Right atrium auricular region (tissue), 2 donors: Measurements from ENCODE around the gene FCN3. TPM values are rescaled to one million over a fixed set of nuclear protein-coding genes. Genes with fewer than 3 reads are reported as not detected.
A peak's percentile ranks its signal among the peaks of the same experiment; 100 is the strongest.

Source experiments
- DNase-seq: peaks from one replicate; pipeline ENCODE4 v3.0.0-alpha.2; 2019; ENCODE audit warnings: low spot score
- H3K27ac ChIP-seq, 2 donors: fragments of 200-600 bp; sonication (generic); 1 replicate in 1 of 2; 2 replicates in 1 of 2; pipeline ENCODE4 v1.5.1; 2016 to 2019
- H3K27me3 ChIP-seq, 2 donors: fragments of 200-600 bp; sonication (generic); one replicate each; pipeline versions ENCODE4 v1.5.1 to v1.6.0; 2017 to 2019
- H3K36me3 ChIP-seq: fragments of 200-600 bp; sonication (generic); one replicate; pipeline ENCODE4 v1.5.1; 2016
- H3K4me1 ChIP-seq, 2 donors: fragments of 200-600 bp; sonication (generic); one replicate each; pipeline versions ENCODE4 v1.5.1 to v1.6.0; 2017 to 2019
- H3K4me3 ChIP-seq, 2 donors: fragments of 200-600 bp; sonication (generic); 1 replicate in 1 of 2; 2 replicates in 1 of 2; pipeline ENCODE4 v1.5.1; 2017 to 2019; ENCODE audit warnings: mild to moderate bottlenecking in 1 of 2, moderate library complexity in 1 of 2
- H3K9me3 ChIP-seq, 2 donors: fragments of 200-600 bp; sonication (generic); one replicate each; pipeline ENCODE4 v1.5.1; 2019
- total RNA-seq, 2 donors: library from RNA; depleted of rRNA; stranded (reverse); fragments of >200 nt; gene quantifications; one replicate each; pipeline ENCODE4 v1.1.0, GENCODE V29; 2016
- TF ChIP-seq, protein P1 (sequence below), 2 donors: fragments of 200-600 bp; sonication (generic); IDR thresholded peaks; one replicate each; pipeline ENCODE4 v1.5.1; 2019; ENCODE audit warnings: antibody characterized with exemption in 2 of 2

The FCN3 gene
- total RNA-seq, 2 donors from 2014 or later: 21.1 to 36.6 TPM

DNA sequence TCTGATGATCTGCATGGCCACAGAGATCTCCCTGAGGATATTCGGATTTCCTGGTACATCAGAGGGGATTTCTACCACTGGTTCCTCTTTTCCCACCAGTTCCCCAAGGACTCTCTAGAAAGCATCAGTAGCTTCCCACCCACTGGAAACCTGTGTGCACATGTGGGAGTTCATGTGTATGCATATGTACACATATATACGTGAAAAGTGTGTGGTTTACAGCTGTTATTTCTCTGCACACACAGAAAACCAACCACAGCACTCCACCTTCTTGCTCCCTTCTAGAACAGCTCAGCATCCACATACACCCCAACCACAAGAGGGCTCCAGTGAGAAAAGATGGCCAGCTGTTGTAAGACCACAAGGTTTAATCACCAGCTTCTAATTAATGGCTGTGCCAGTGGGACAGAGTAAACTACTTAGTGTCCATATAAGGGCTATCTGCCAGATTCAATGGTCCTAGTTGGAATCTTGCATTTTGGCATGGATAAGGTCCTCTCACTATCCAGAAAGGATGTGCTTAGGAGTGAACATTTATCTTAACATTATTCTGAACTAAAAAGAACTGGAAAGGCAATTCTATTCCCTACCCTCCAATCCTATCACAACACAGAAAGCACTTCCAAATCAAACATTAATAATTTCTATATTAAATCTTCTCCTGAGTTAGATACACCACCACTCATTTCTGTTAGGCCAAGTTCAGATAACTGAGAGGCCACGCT, 41.9 kb upstream of the FCN3 start:
- TF ChIP-seq, protein P1, sequence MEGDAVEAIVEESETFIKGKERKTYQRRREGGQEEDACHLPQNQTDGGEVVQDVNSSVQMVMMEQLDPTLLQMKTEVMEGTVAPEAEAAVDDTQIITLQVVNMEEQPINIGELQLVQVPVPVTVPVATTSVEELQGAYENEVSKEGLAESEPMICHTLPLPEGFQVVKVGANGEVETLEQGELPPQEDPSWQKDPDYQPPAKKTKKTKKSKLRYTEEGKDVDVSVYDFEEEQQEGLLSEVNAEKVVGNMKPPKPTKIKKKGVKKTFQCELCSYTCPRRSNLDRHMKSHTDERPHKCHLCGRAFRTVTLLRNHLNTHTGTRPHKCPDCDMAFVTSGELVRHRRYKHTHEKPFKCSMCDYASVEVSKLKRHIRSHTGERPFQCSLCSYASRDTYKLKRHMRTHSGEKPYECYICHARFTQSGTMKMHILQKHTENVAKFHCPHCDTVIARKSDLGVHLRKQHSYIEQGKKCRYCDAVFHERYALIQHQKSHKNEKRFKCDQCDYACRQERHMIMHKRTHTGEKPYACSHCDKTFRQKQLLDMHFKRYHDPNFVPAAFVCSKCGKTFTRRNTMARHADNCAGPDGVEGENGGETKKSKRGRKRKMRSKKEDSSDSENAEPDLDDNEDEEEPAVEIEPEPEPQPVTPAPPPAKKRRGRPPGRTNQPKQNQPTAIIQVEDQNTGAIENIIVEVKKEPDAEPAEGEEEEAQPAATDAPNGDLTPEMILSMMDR (IDR thresholded peaks at IDR 0.05): peak; percentile 43 to 73
- H3K27ac ChIP-seq: peak overlapping the region; percentile 38 to 73
- H3K4me3 ChIP-seq: no peak overlapping the region
- peaks cover 3 to 66% of the 10 kb centered on the region in 2 donors for H3K4me1 ChIP-seq
- H3K36me3 ChIP-seq: peaks cover 63% of the 10 kb centered on the region
- no peaks in the 10 kb centered on the region for H3K9me3 ChIP-seq
- H3K27me3 ChIP-seq: no peaks in the 10 kb centered on the region
- DNase-seq: no peak

DNA sequence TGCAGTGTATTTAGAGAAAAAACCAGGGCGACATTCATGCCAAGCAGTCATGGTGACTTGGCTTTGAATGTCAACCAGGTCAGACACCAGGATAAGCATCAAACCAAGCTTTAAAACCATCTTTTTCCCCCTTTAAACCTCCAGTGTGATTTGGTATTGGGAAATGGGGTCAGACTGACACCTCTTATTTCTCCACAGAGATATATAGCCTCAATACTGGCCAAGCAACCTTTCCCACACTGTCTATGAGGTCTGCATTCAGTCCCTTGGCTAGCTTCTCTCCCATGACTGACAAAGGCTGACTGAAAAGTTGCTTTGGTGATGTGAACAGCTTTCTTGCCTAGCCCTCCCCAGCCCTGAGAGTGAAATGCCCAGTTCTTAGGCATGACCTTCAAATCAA, 39.5 kb upstream of the FCN3 start:
- Histone ChIP-seq H3K27ac (peak overlapping the region; percentile 79 to 80), H3K36me3 (peaks cover 86% of the 10 kb centered on the region), H3K27me3 (no peaks in the 10 kb centered on the region), H3K9me3 (no peaks in the 10 kb centered on the region), H3K4me1 (peaks cover 3 to 46% of the 10 kb centered on the region in 2 donors), H3K4me3 (no peak overlapping the region)
- TF ChIP-seq, protein P1 (IDR thresholded peaks at IDR 0.05): no peak
- DNase-seq: no peak

DNA sequence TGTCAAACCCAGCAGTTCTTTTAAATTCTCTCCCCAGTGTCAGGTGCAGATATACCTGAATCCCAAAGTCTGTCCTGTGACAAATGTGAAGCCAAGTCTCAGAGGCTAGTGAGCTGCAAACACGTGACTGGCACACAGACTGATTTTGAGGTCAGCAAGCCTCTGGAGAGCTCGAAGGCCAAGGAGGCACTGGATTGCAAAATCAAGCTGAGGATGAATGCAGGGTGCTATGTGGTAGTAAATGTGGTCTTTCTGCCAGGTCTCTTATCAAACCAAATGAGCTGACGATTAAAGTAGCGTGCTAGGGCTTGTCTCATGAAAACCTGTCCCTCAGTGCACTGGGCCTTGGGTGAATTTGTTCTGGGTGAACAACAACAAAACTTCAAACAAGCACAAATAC, 38.4 kb upstream of the FCN3 start:
- Histone ChIP-seq H3K27ac (peak overlapping the region; percentile 79 to 80), H3K9me3 (no peaks in the 10 kb centered on the region), H3K36me3 (peaks cover 95% of the 10 kb centered on the region), H3K4me1 (peaks cover 3 to 35% of the 10 kb centered on the region in 2 donors), H3K27me3 (no peaks in the 10 kb centered on the region), H3K4me3 (no peak overlapping the region)
- TF ChIP-seq, protein P1 (IDR thresholded peaks at IDR 0.05): no peak
- no peak for DNase-seq

DNA sequence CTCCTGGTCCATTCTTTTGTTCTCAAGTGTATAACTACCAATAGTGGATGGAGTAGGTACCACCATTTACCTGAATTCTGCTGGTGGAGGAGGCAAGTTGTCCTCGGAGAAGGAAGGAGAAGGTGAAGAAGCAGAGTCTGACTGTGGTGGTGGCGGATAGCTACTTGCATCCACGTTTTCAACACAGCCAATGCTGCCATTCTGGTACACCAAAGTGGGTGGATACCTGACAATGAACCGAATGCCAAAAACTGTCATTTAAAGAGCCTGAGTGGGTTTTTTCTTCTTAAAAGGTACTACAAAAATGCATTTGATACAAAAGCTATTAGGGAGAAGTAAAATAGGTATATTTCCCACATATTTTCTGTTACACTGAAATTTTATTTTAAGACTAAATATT, 37.9 kb upstream of the FCN3 start:
- Histone ChIP-seq H3K27ac (peak overlapping the region; percentile 79 to 80), H3K36me3 (peaks cover 95% of the 10 kb centered on the region)

DNA sequence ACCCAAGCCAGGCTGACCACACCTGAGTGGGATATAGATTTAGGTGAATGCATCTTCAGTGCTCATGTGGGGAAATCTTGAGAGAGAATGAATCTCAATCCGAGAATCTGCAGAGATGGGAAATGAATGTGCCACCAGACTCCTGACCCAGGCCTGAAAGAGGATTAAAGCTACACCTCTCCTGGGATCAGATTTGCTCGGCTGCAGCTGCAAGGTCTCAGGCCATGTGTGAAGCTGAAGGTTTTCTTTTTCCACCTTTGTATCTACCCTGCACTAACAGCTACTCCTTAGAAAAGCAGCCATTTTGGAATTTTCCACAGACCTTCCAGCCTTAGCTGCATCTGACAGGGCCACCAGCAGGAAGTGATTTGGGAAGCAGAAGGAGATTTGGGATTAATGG, 36.1 kb upstream of the FCN3 start:
- Histone ChIP-seq H3K9me3 (no peaks in the 10 kb centered on the region), H3K27me3 (no peaks in the 10 kb centered on the region), H3K36me3 (peaks cover 89% of the 10 kb centered on the region), H3K27ac (no peak overlapping the region), H3K4me3 (no peak overlapping the region), H3K4me1 (peaks cover 3 to 33% of the 10 kb centered on the region in 2 donors)
- no peak for DNase-seq
- TF ChIP-seq, protein P1 (IDR thresholded peaks at IDR 0.05): no peak

More for the DNA sequence above, 37.9 kb upstream of the FCN3 start:
- Histone ChIP-seq H3K4me3 (no peak overlapping the region), H3K27me3 (no peaks in the 10 kb centered on the region), H3K9me3 (no peaks in the 10 kb centered on the region), H3K4me1 (peaks cover 3 to 30% of the 10 kb centered on the region in 2 donors)
- DNase-seq: no peak
- TF ChIP-seq, protein P1 (IDR thresholded peaks at IDR 0.05): no peak

DNA sequence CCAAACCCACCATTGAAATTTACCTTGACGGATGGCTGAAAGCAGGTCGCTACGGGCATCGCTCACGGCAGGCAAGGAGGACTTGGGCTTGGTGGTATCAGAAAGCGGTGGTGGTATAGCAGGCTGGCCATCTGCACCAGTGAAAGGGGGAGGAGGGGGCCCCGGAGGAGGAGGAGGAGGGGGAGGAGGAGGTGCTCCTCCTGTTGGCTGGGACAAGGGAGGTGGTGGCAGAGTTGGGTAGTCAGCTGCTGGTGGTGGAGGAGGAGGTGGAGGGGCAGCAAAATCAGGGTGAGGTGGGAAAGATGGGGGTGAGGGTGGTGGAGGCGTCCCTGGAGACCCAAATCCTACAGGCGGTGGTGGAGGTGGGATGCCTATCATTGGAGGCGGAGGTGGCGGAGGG, 35.0 kb upstream of the FCN3 start:
- Histone ChIP-seq H3K27ac (no peak overlapping the region), H3K36me3 (peaks cover 79% of the 10 kb centered on the region), H3K27me3 (no peaks in the 10 kb centered on the region), H3K4me3 (no peak overlapping the region), H3K9me3 (no peaks in the 10 kb centered on the region), H3K4me1 (peaks cover 3 to 43% of the 10 kb centered on the region in 2 donors)
- DNase-seq: no peak
- TF ChIP-seq, protein P1 (IDR thresholded peaks at IDR 0.05): no peak
